ENCODE data around the gene GPR89A. TPM values are rescaled to one million over a fixed set of nuclear protein-coding genes. Genes with fewer than 3 reads are reported as not detected.
"Not testable (repeated sequence)": the region's sequence is repeated elsewhere in the genome, so short reads cannot be mapped to it uniquely, and the experiment has no call there.

Gene GPR89A
- total RNA-seq, 1 donor from 2014 or later: 22.9 TPM

GRCh38 chr1:145710291-145711027 lies 102.7 kb downstream of the GPR89A start:
- Mint-ChIP-seq H3K9me3 (ENCODE audit: unreplicated experiment) (no peaks in the 10 kb centered on the region), H3K36me3 (ENCODE audit: unreplicated experiment) (no peaks in the 10 kb centered on the region), H3K27me3 (ENCODE audit: unreplicated experiment) (no peaks in the 10 kb centered on the region), H3K4me1 (ENCODE audit: unreplicated experiment) (peaks cover 18% of the 10 kb centered on the region), H3K27ac (ENCODE audit: unreplicated experiment) (no peak overlapping the region), H3K4me3 (ENCODE audit: unreplicated experiment) (no peak overlapping the region)
- no peak for DNase-seq (ENCODE audit: extremely low spot score, unreplicated experiment)
- no peak for TF ChIP-seq CTCF (IDR thresholded peaks at IDR 0.05)

DNA sequence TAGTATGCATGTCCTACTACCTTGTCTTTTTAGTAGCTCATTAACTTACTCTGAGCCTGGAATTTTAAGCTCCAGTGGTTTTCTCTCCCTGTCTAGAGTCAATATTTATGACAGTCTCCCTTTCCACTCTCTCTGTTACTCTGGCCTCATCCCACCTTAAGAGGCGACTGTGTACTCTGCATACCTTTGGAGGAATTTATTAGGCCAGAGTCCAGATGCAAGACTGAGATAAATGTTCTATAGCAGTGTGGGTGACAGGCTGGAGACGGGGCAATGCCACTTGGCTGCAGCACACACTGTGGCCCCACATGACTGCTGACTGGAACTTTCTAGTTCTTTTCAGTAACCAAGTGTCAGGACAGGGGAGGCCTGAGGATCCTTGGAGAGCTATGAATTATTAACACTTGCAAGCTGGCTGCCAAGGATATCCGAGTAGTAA lies 103.4 kb downstream of the GPR89A start:
- no peaks in the 10 kb centered on the region for H3K36me3 Mint-ChIP-seq (ENCODE audit: unreplicated experiment)
- DNase-seq (ENCODE audit: extremely low spot score, unreplicated experiment): no peak
- H3K4me1 Mint-ChIP-seq (ENCODE audit: unreplicated experiment): peaks cover 12% of the 10 kb centered on the region
- H3K27ac Mint-ChIP-seq (ENCODE audit: unreplicated experiment): no peak overlapping the region
- no peak for TF ChIP-seq CTCF (IDR thresholded peaks at IDR 0.05)
- H3K9me3 Mint-ChIP-seq (ENCODE audit: unreplicated experiment): no peaks in the 10 kb centered on the region
- no peak overlapping the region for H3K4me3 Mint-ChIP-seq (ENCODE audit: unreplicated experiment)
- H3K27me3 Mint-ChIP-seq (ENCODE audit: unreplicated experiment): no peaks in the 10 kb centered on the region

DNA sequence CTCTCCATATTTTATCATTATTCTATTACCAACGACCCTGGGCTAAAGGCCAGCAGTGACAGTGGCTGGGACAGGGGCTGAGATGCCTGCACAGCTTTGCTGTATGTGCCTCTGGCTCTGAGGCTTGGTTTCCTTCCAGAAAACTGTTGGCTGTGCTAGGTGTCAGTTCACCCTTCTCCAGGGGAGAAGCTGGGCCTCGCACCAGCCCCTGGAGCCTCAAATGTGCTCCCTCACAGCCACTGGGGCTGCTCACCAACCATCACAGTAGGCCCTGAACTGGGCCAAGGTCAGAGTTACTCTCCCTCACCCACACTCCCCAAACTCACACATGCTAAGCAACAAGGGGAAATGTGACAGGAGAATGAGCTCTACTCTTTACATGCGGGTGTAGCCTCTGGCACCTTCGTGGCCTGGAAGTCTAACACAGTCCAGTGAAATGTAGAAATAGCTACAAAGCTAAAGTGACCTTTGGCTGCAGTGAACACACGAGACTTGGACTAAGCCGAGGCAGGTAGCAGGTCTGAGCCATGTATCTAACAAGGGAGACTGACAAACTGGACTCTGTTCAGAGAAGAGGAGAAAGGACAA lies 106.8 kb downstream of the GPR89A start:
- Mint-ChIP-seq H3K4me3 (ENCODE audit: unreplicated experiment) (no peak overlapping the region), H3K4me1 (ENCODE audit: unreplicated experiment) (peaks cover 13% of the 10 kb centered on the region), H3K27ac (ENCODE audit: unreplicated experiment) (no peak overlapping the region), H3K27me3 (ENCODE audit: unreplicated experiment) (no peaks in the 10 kb centered on the region), H3K36me3 (ENCODE audit: unreplicated experiment) (no peaks in the 10 kb centered on the region), H3K9me3 (ENCODE audit: unreplicated experiment) (no peaks in the 10 kb centered on the region)
- DNase-seq (ENCODE audit: extremely low spot score, unreplicated experiment): no peak
- no peak for TF ChIP-seq CTCF (IDR thresholded peaks at IDR 0.05)

DNA sequence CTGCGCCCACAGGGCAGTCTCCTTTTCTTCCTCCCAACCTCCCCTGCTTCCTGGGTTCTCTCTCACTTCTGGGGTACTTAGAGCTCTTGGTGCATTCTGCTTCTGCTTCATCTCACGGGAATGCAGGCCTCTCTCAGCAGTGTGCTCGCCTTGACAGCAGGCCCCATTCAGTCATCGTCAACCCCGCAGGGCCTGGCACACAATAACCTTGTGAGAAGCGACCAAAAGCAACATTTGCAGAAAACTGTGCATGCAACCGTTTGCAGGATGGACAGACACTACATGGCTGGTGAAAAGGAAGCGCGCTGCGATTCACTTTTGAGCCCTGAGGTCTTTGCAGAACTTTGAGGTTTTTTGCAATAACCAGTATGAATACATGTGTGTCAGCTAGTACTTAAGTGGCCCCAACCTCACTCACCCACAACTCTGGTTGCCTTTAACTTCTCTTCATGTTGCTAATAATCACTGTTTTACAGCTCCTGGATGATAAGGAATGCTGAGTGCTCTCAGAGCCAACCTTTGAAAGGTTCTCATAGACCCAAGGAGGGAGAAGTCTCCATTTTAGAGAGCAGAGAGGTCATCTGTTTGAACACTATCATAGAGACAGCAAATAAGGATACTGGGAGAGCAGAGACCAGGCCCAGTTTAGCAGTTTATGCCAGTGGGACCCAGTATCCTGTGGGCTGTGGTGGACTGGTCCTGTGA lies 109.0 kb downstream of the GPR89A start:
- peak overlapping the region; percentile 6 for H3K27ac Mint-ChIP-seq (ENCODE audit: unreplicated experiment)
- no peak for TF ChIP-seq CTCF (IDR thresholded peaks at IDR 0.05)
- peaks cover 27% of the 10 kb centered on the region for H3K4me1 Mint-ChIP-seq (ENCODE audit: unreplicated experiment)
- H3K36me3 Mint-ChIP-seq (ENCODE audit: unreplicated experiment): no peaks in the 10 kb centered on the region
- no peak overlapping the region for H3K4me3 Mint-ChIP-seq (ENCODE audit: unreplicated experiment)
- no peaks in the 10 kb centered on the region for H3K27me3 Mint-ChIP-seq (ENCODE audit: unreplicated experiment)
- DNase-seq (ENCODE audit: extremely low spot score, unreplicated experiment): no peak
- H3K9me3 Mint-ChIP-seq (ENCODE audit: unreplicated experiment): no peaks in the 10 kb centered on the region

DNA sequence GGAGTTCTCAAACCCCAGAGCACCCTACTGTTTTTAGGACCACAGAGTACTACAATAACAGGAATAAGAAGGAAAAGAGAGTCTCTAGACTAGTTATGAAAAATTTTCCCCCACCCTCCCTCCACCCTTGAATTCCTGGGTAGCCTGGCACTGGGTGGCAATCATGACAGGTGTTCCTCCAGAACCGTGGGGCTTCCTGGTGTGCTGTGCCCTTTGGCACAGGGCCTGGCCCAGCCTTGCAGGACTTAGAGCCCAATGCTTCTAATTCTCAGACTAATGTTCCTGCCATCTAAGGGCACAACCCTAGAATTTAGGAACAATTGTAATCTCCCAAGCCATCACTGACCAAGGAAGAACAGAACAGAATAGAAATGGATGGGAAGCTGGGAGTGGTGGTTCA lies 110.0 kb downstream of the GPR89A start:
- H3K4me3 Mint-ChIP-seq (ENCODE audit: unreplicated experiment): no peak overlapping the region
- H3K36me3 Mint-ChIP-seq (ENCODE audit: unreplicated experiment): no peaks in the 10 kb centered on the region
- no peak for TF ChIP-seq CTCF (IDR thresholded peaks at IDR 0.05)
- peaks cover 27% of the 10 kb centered on the region for H3K4me1 Mint-ChIP-seq (ENCODE audit: unreplicated experiment)
- DNase-seq (ENCODE audit: extremely low spot score, unreplicated experiment): no peak
- no peaks in the 10 kb centered on the region for H3K27me3 Mint-ChIP-seq (ENCODE audit: unreplicated experiment)
- no peaks in the 10 kb centered on the region for H3K9me3 Mint-ChIP-seq (ENCODE audit: unreplicated experiment)
- no peak overlapping the region for H3K27ac Mint-ChIP-seq (ENCODE audit: unreplicated experiment)

DNA sequence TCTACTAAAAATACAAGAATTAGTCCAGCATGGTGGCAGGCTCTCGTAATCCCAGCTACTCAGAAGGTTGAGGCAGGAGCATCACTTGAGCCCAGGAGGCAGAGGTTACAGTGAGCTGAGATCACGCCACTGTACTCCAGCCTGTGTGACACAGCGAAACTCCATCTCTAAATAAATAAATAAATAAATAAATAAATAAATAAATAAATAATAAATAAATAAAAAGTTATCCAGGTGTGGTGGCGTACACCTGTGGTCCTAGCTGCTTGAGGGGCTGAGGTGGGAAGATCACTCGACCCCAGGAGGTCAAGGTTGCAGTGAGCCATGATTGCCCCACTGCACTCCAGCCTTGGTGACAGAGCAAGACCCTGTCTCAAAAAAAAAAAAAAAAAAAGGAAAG lies 110.7 kb downstream of the GPR89A start:
- H3K27ac Mint-ChIP-seq (ENCODE audit: unreplicated experiment): not testable (repeated sequence)

More for the DNA sequence above, 110.7 kb downstream of the GPR89A start:
- not testable (repeated sequence) for H3K4me3 Mint-ChIP-seq (ENCODE audit: unreplicated experiment); H3K27me3 Mint-ChIP-seq (ENCODE audit: unreplicated experiment); H3K9me3 Mint-ChIP-seq (ENCODE audit: unreplicated experiment); H3K36me3 Mint-ChIP-seq (ENCODE audit: unreplicated experiment); DNase-seq (ENCODE audit: extremely low spot score, unreplicated experiment)
- peaks cover 27% of the 10 kb centered on the region for H3K4me1 Mint-ChIP-seq (ENCODE audit: unreplicated experiment)
